ENCODE results near the gene GRPEL1. TPM values are rescaled to one million over a fixed set of nuclear protein-coding genes. Genes with fewer than 3 reads are reported as not detected.

Gene GRPEL1
- total RNA-seq, 1 experiment from 2014 or later, result 47.3 TPM

GRCh38 chr4:7094916-7095315 lies 27.1 kb upstream of the GRPEL1 start:
- no peaks in the 10 kb centered on the region for H3K27me3 ChIP-seq (replicated peaks; ENCODE audit: control insufficient read depth, insufficient read depth, low read length)
- Mint-ChIP-seq H3K4me3 (ENCODE audit: unreplicated experiment) (no peak overlapping the region), H3K9me3 (ENCODE audit: unreplicated experiment) (no peaks in the 10 kb centered on the region), H3K4me1 (ENCODE audit: low read depth, unreplicated experiment) (no peaks in the 10 kb centered on the region), H3K36me3 (ENCODE audit: insufficient read depth, unreplicated experiment) (no peaks in the 10 kb centered on the region), H3K27ac (ENCODE audit: unreplicated experiment) (no peak overlapping the region), H3K27me3 (ENCODE audit: insufficient read depth, unreplicated experiment) (peaks cover 12% of the 10 kb centered on the region)
- intact Hi-C loops (cut with micrococcal nuclease; ENCODE audit: unreplicated experiment), result no loop called here
- DNase-seq, result no peak
- BruUV-seq (replicated peaks), result no TSS peak
- H3K4me3 ChIP-seq (ENCODE audit: low read depth, low read length), result no peak overlapping the region
- ChIA-PET POLR2A (no interaction called here), CTCF (interaction anchor here (0.6 to 0.7 kb wide), 2 partner anchors 111 to 241 kb away, joined by 3 read pairs; no protein-coding TSS in a partner anchor)
- H3K36me3 ChIP-seq (ENCODE audit: control insufficient read depth, insufficient read depth, low read length), result no peaks in the 10 kb centered on the region
- H3K4me1 ChIP-seq, result no peaks in the 10 kb centered on the region
- TF ChIP-seq, protein P1, sequence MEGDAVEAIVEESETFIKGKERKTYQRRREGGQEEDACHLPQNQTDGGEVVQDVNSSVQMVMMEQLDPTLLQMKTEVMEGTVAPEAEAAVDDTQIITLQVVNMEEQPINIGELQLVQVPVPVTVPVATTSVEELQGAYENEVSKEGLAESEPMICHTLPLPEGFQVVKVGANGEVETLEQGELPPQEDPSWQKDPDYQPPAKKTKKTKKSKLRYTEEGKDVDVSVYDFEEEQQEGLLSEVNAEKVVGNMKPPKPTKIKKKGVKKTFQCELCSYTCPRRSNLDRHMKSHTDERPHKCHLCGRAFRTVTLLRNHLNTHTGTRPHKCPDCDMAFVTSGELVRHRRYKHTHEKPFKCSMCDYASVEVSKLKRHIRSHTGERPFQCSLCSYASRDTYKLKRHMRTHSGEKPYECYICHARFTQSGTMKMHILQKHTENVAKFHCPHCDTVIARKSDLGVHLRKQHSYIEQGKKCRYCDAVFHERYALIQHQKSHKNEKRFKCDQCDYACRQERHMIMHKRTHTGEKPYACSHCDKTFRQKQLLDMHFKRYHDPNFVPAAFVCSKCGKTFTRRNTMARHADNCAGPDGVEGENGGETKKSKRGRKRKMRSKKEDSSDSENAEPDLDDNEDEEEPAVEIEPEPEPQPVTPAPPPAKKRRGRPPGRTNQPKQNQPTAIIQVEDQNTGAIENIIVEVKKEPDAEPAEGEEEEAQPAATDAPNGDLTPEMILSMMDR (IDR thresholded peaks at IDR 0.05; ENCODE audit: insufficient read depth in 1 of 2, low read depth in 1 of 2, low read length in 1 of 2, severe bottlenecking in 1 of 2, unreplicated experiment in 1 of 2), result no peak
- H3K9me3 ChIP-seq, result no peaks in the 10 kb centered on the region

- Histone ChIP-seq H3K36me3 (ENCODE audit: control insufficient read depth, insufficient read depth, low read length) (no peaks in the 10 kb centered on the region), H3K27me3 (replicated peaks; ENCODE audit: control insufficient read depth, insufficient read depth, low read length) (no peaks in the 10 kb centered on the region), H3K4me1 (no peaks in the 10 kb centered on the region), H3K9me3 (no peaks in the 10 kb centered on the region), H3K4me3 (ENCODE audit: low read depth, low read length) (no peak overlapping the region)
- no peaks in the 10 kb centered on the region for H3K4me1 Mint-ChIP-seq (ENCODE audit: low read depth, unreplicated experiment)
- DNase-seq, result no peak
- H3K4me3 Mint-ChIP-seq (ENCODE audit: unreplicated experiment), result no peak overlapping the region
- CTCF ChIA-PET, result no interaction called here
- TF ChIP-seq, protein P1 (IDR thresholded peaks at IDR 0.05; ENCODE audit: insufficient read depth in 1 of 2, low read depth in 1 of 2, low read length in 1 of 2, severe bottlenecking in 1 of 2, unreplicated experiment in 1 of 2), result no peak
- no peaks in the 10 kb centered on the region for H3K9me3 Mint-ChIP-seq (ENCODE audit: unreplicated experiment)
- intact Hi-C loops (cut with micrococcal nuclease; ENCODE audit: unreplicated experiment), result no loop called here
- no peak overlapping the region for H3K27ac Mint-ChIP-seq (ENCODE audit: unreplicated experiment)
- peaks cover 12% of the 10 kb centered on the region for H3K27me3 Mint-ChIP-seq (ENCODE audit: insufficient read depth, unreplicated experiment)
- H3K36me3 Mint-ChIP-seq (ENCODE audit: insufficient read depth, unreplicated experiment), result no peaks in the 10 kb centered on the region
- POLR2A ChIA-PET, result no interaction called here
- no TSS peak for BruUV-seq (replicated peaks)
Observed at GRCh38 chr4:7092026-7092425, 24.2 kb upstream of the GRPEL1 start.

GRCh38 chr4:7089213-7089986 lies 21.5 kb upstream of the GRPEL1 start:
- H3K27ac Mint-ChIP-seq (ENCODE audit: unreplicated experiment), result no peak overlapping the region
- CTCF ChIA-PET, result interaction anchor here (0.7 to 1.7 kb wide), 2 partner anchors 13 to 240 kb away, joined by 3 to 5 read pairs; no protein-coding TSS in a partner anchor
- no TSS peak for BruUV-seq (replicated peaks)
- no peak overlapping the region for H3K4me3 Mint-ChIP-seq (ENCODE audit: unreplicated experiment)
- peaks cover 2% of the 10 kb centered on the region for H3K27me3 Mint-ChIP-seq (ENCODE audit: insufficient read depth, unreplicated experiment)
- TF ChIP-seq, protein P1 (IDR thresholded peaks at IDR 0.05; ENCODE audit: insufficient read depth in 1 of 2, low read depth in 1 of 2, low read length in 1 of 2, severe bottlenecking in 1 of 2, unreplicated experiment in 1 of 2), result no peak
- Histone ChIP-seq H3K36me3 (ENCODE audit: control insufficient read depth, insufficient read depth, low read length) (no peaks in the 10 kb centered on the region), H3K27me3 (replicated peaks; ENCODE audit: control insufficient read depth, insufficient read depth, low read length) (no peaks in the 10 kb centered on the region), H3K4me3 (ENCODE audit: low read depth, low read length) (no peak overlapping the region), H3K4me1 (no peaks in the 10 kb centered on the region), H3K9me3 (no peaks in the 10 kb centered on the region)
- no peaks in the 10 kb centered on the region for H3K36me3 Mint-ChIP-seq (ENCODE audit: insufficient read depth, unreplicated experiment)
- POLR2A ChIA-PET, result no interaction called here
- intact Hi-C loops (cut with micrococcal nuclease; ENCODE audit: unreplicated experiment), result no loop called here
- H3K4me1 Mint-ChIP-seq (ENCODE audit: low read depth, unreplicated experiment), result peaks cover 7% of the 10 kb centered on the region
- no peaks in the 10 kb centered on the region for H3K9me3 Mint-ChIP-seq (ENCODE audit: unreplicated experiment)
- DNase-seq, result no peak

All from Caco-2 (cell line).